Measurements from ENCODE around the gene SGCD. TPM values are rescaled to one million over a fixed set of nuclear protein-coding genes. Genes with fewer than 3 reads are reported as not detected.

The SGCD gene
- total RNA-seq, 1 experiment from 2014 or later: 5.8 TPM

- no peak overlapping the region for H3K27ac ChIP-seq
- no peak for DNase-seq
- no peaks in the 10 kb centered on the region for H3K36me3 ChIP-seq
- no peaks in the 10 kb centered on the region for H3K9me3 ChIP-seq (replicated peaks)
- no peaks in the 10 kb centered on the region for H3K4me1 ChIP-seq
- H3K4me3 ChIP-seq: no peak overlapping the region
- no peaks in the 10 kb centered on the region for H3K27me3 ChIP-seq
Observed at GRCh38 chr5:156779436-156779835, 452.5 kb downstream of the SGCD start.

GRCh38 chr5:156783092-156783491 is 456.1 kb downstream of the SGCD start:
- H3K9me3 ChIP-seq (replicated peaks): no peaks in the 10 kb centered on the region
- H3K27ac ChIP-seq: no peak overlapping the region
- no peaks in the 10 kb centered on the region for H3K27me3 ChIP-seq
- no peaks in the 10 kb centered on the region for H3K36me3 ChIP-seq
- H3K4me1 ChIP-seq: no peaks in the 10 kb centered on the region
- H3K4me3 ChIP-seq: no peak overlapping the region
- no peak for DNase-seq

- Histone ChIP-seq H3K4me1 (no peaks in the 10 kb centered on the region), H3K27me3 (no peaks in the 10 kb centered on the region), H3K4me3 (no peak overlapping the region), H3K9me3 (replicated peaks) (no peaks in the 10 kb centered on the region), H3K36me3 (no peaks in the 10 kb centered on the region), H3K27ac (no peak overlapping the region)
- no peak for DNase-seq
Observed at GRCh38 chr5:156794687-156795086, 467.7 kb downstream of the SGCD start.

- no peak overlapping the region for H3K27ac ChIP-seq
- H3K36me3 ChIP-seq: no peaks in the 10 kb centered on the region
- no peaks in the 10 kb centered on the region for H3K9me3 ChIP-seq (replicated peaks)
- H3K4me3 ChIP-seq: no peak overlapping the region
- H3K27me3 ChIP-seq: no peaks in the 10 kb centered on the region
- H3K4me1 ChIP-seq: no peaks in the 10 kb centered on the region
- DNase-seq: no peak
Observed at GRCh38 chr5:156798201-156798600, 471.2 kb downstream of the SGCD start.

GRCh38 chr5:156799171-156799570 is 472.2 kb downstream of the SGCD start:
- Histone ChIP-seq H3K27ac (no peak overlapping the region), H3K9me3 (replicated peaks) (no peaks in the 10 kb centered on the region), H3K4me3 (no peak overlapping the region), H3K27me3 (no peaks in the 10 kb centered on the region), H3K4me1 (no peaks in the 10 kb centered on the region), H3K36me3 (no peaks in the 10 kb centered on the region)
- no peak for DNase-seq

- Histone ChIP-seq H3K36me3 (no peaks in the 10 kb centered on the region), H3K27me3 (no peaks in the 10 kb centered on the region), H3K4me1 (no peaks in the 10 kb centered on the region), H3K27ac (no peak overlapping the region), H3K9me3 (replicated peaks) (no peaks in the 10 kb centered on the region), H3K4me3 (no peak overlapping the region)
- peak in 1 of 2 experiments; percentile 8 for DNase-seq
Observed at GRCh38 chr5:156800929-156801328, 474.0 kb downstream of the SGCD start.

- no peaks in the 10 kb centered on the region for H3K4me1 ChIP-seq
- no peak overlapping the region for H3K27ac ChIP-seq
- no peaks in the 10 kb centered on the region for H3K9me3 ChIP-seq (replicated peaks)
- no peak overlapping the region for H3K4me3 ChIP-seq
- no peak for DNase-seq
- no peaks in the 10 kb centered on the region for H3K27me3 ChIP-seq
- no peaks in the 10 kb centered on the region for H3K36me3 ChIP-seq
Observed at GRCh38 chr5:156802501-156802900, 475.5 kb downstream of the SGCD start.

- Histone ChIP-seq H3K4me3 (no peak overlapping the region), H3K9me3 (replicated peaks) (no peaks in the 10 kb centered on the region), H3K36me3 (no peaks in the 10 kb centered on the region), H3K27me3 (no peaks in the 10 kb centered on the region), H3K4me1 (no peaks in the 10 kb centered on the region), H3K27ac (no peak overlapping the region)
- DNase-seq: no peak
Observed at GRCh38 chr5:156803404-156803803, 476.4 kb downstream of the SGCD start.

- no peak overlapping the region for H3K27ac ChIP-seq
- no peaks in the 10 kb centered on the region for H3K36me3 ChIP-seq
- H3K4me1 ChIP-seq: no peaks in the 10 kb centered on the region
- H3K27me3 ChIP-seq: no peaks in the 10 kb centered on the region
- DNase-seq: no peak
- H3K9me3 ChIP-seq (replicated peaks): no peaks in the 10 kb centered on the region
- no peak overlapping the region for H3K4me3 ChIP-seq
Observed at GRCh38 chr5:156812959-156813358, 486.0 kb downstream of the SGCD start.

GRCh38 chr5:156815988-156816599 is 489.1 kb downstream of the SGCD start:
- Histone ChIP-seq H3K4me1 (no peaks in the 10 kb centered on the region), H3K27me3 (no peaks in the 10 kb centered on the region), H3K4me3 (no peak overlapping the region), H3K36me3 (no peaks in the 10 kb centered on the region), H3K27ac (no peak overlapping the region), H3K9me3 (replicated peaks) (no peaks in the 10 kb centered on the region)
- peak; percentile 15 to 59 for DNase-seq
